Measurements from ENCODE around the gene STOML1. TPM values are rescaled to one million over a fixed set of nuclear protein-coding genes. Genes with fewer than 3 reads are reported as not detected.

STOML1 gene
- total and polyA plus RNA-seq, 9 of the 15 experiments (the other 6 are each of a cell fraction or from before 2014, with no cell fraction given), result 0.25 to 9.7 (median 4.6) TPM

DNA sequence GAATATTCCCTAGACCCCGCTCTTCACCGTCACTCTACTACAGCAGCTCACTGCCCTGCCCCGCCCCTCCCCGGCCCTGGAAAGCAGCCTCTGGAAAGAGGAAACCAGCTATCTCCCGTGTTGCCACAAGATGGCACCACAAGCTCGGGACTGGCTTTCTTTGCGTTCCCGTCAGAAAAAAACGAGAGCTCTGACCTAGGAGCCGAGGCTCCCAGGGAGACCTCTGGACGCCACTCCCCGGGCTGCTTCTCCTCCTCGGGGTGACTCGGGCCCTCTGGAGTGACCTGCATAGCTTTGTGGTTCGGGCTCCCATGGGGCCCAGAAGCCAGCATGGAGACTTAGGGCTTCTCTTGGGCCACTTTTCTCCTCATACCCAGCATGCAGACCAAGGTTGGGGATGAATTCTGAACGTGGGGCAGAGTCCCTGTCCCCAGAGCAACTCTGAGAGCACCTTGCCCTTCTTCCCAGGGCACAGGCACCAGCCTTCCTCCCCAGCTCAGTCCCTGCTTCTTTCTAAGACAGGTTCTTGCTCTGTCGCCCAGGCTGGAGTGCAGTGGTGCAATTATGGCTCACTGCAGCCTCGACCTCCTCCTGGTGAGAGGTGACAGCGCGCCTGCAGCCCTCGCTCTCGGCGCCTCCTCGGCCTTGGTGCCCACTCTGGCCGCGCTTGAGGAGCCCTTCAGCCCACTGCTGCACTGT is 19.0 kb downstream of the STOML1 start (continued):
- TF ChIP-seq ETV5 (CRISPR knock-in tag; IDR thresholded peaks at IDR 0.05; ENCODE audit: low read depth), result 0 out of 2 replicates have a peak, but pooled peaks have one; percentile 31
- TF ChIP-seq ELF4 (CRISPR knock-in tag; IDR thresholded peaks at IDR 0.05), result no peak
- no peak for TF ChIP-seq MAX (CRISPR knock-in tag; IDR thresholded peaks at IDR 0.05)
- no peak for TF ChIP-seq RBM17 (IDR thresholded peaks at IDR 0.05; ENCODE audit: borderline replicate concordance, low read depth, low read length)
- TF ChIP-seq EP400 (IDR thresholded peaks at IDR 0.05), result no peak
- peak; percentile 87 for TF ChIP-seq SMC3 (conservative IDR thresholded peaks at IDR 0.05; ENCODE audit: insufficient read depth, low read depth, low read length)
- peak; percentile 24; the same call in 1 of the 2 replicates for TF ChIP-seq CREM (IDR thresholded peaks at IDR 0.05; ENCODE audit: low read depth)
- peak; percentile 24; the same call in 1 of the 2 replicates for TF ChIP-seq L3MBTL2 (IDR thresholded peaks at IDR 0.05)
- peak; percentile 65; the same call in 1 of the 2 replicates for TF ChIP-seq CC2D1A (IDR thresholded peaks at IDR 0.05)
- peak; percentile 94 for TF ChIP-seq ZNF384 (IDR thresholded peaks at IDR 0.05; ENCODE audit: low read depth, low read length)
- TF ChIP-seq, protein P1, sequence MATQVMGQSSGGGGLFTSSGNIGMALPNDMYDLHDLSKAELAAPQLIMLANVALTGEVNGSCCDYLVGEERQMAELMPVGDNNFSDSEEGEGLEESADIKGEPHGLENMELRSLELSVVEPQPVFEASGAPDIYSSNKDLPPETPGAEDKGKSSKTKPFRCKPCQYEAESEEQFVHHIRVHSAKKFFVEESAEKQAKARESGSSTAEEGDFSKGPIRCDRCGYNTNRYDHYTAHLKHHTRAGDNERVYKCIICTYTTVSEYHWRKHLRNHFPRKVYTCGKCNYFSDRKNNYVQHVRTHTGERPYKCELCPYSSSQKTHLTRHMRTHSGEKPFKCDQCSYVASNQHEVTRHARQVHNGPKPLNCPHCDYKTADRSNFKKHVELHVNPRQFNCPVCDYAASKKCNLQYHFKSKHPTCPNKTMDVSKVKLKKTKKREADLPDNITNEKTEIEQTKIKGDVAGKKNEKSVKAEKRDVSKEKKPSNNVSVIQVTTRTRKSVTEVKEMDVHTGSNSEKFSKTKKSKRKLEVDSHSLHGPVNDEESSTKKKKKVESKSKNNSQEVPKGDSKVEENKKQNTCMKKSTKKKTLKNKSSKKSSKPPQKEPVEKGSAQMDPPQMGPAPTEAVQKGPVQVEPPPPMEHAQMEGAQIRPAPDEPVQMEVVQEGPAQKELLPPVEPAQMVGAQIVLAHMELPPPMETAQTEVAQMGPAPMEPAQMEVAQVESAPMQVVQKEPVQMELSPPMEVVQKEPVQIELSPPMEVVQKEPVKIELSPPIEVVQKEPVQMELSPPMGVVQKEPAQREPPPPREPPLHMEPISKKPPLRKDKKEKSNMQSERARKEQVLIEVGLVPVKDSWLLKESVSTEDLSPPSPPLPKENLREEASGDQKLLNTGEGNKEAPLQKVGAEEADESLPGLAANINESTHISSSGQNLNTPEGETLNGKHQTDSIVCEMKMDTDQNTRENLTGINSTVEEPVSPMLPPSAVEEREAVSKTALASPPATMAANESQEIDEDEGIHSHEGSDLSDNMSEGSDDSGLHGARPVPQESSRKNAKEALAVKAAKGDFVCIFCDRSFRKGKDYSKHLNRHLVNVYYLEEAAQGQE (IDR thresholded peaks at IDR 0.05; ENCODE audit: borderline replicate concordance), result peak; percentile 79; the same call in 1 of the 2 replicates
- TF ChIP-seq, protein P1 (CRISPR knock-in tag; IDR thresholded peaks at IDR 0.05; ENCODE audit: low read depth), result no peak
- TF ChIP-seq JUND (IDR thresholded peaks at IDR 0.05; ENCODE audit: borderline replicate concordance, low read depth, low read length), result peak; percentile 45; the same call in 1 of the 2 replicates
- no peak for TF ChIP-seq JUND (tag; IDR thresholded peaks at IDR 0.05; ENCODE audit: borderline replicate concordance, low read depth, low read length)
- no peak for TF ChIP-seq NELFE (IDR thresholded peaks at IDR 0.05; ENCODE audit: insufficient read depth, insufficient read length)
- TF ChIP-seq RB1 (IDR thresholded peaks at IDR 0.05; ENCODE audit: low read depth), result peak; percentile 90
- TF ChIP-seq DEAF1 (CRISPR knock-in tag; IDR thresholded peaks at IDR 0.05), result peak; percentile 78
- no peak for TF ChIP-seq ZNF324 (CRISPR knock-in tag; IDR thresholded peaks at IDR 0.05)
- peak; percentile 85 for TF ChIP-seq SPI1 (IDR thresholded peaks at IDR 0.05; ENCODE audit: borderline replicate concordance, low read depth, low read length)
- peak; percentile 61 to 69; a peak in 3 of 4 replicates for TF ChIP-seq MAZ (CRISPR knock-in tag; conservative IDR thresholded peaks at IDR 0.05 in 1 of 2, IDR thresholded peaks at IDR 0.05 in 1 of 2)
